Body of pancreas (tissue), 4 donors: Measurements from ENCODE around the gene ARHGEF25. TPM values are rescaled to one million over a fixed set of nuclear protein-coding genes. Genes with fewer than 3 reads are reported as not detected.
"Not testable (repeated sequence)": the region's sequence is repeated elsewhere in the genome, so short reads cannot be mapped to it uniquely, and the experiment has no call there.

Source experiments
- ATAC-seq: fragments of 150-250 bp; one replicate; pipeline ENCODE4 v1.9.1; 2016
- DNase-seq, 4 donors: peaks; one replicate each; pipeline ENCODE4 v3.0.0-alpha.2; 2019
- H3K27ac ChIP-seq, 4 donors: fragments of 200-600 bp; sonication (generic); 1 replicate in 3 of 4; 2 replicates in 1 of 4; pipeline versions ENCODE4 v1.5.1 to v1.6.1; 2016 to 2019; ENCODE audit warnings: mild to moderate bottlenecking in 1 of 4, mixed read lengths in 1 of 4, moderate library complexity in 1 of 4
- H3K27me3 ChIP-seq, 2 donors: fragments of 200-600 bp; sonication (generic); one replicate each; pipeline ENCODE4 v1.6.0; 2016; ENCODE audit warnings: mild to moderate bottlenecking in 1 of 2
- H3K36me3 ChIP-seq, 2 donors: fragments of 200-600 bp; sonication (generic); replicated peaks in 1 of 2; 2 replicates each; pipeline ENCODE4 v1.5.1; 2016; ENCODE audit warnings: low read depth in 2 of 2; ENCODE audit not compliant: insufficient read depth in 1 of 2
- H3K4me1 ChIP-seq: fragments of 200-600 bp; sonication (generic); one replicate; pipeline ENCODE4 v1.6.0; 2016
- H3K4me3 ChIP-seq, 2 donors: fragments of 200-600 bp; sonication (generic); 1 replicate in 1 of 2; 2 replicates in 1 of 2; pipeline ENCODE4 v1.5.1; 2016 to 2019
- H3K9me3 ChIP-seq, 3 donors: fragments of 200-600 bp; sonication (generic); 1 replicate in 2 of 3; 2 replicates in 1 of 3; pipeline ENCODE4 v1.5.1; 2016
- POLR2A ChIP-seq, 3 donors: fragments of 450-650 bp; IDR thresholded peaks; one replicate each; pipeline ENCODE4 v1.6.1; 2016; ENCODE audit warnings: antibody characterized with exemption in 3 of 3, mild to moderate bottlenecking in 2 of 3
- WGBS, 2 donors: methylation state at CpG; one replicate each; pipeline ENCODE4 v1.1.5; 2017; 5-methylcytosine and 5-hydroxymethylcytosine counted together
- intact Hi-C: fragments of 100-400 bp; cut with DNase I; formaldehyde crosslinking; loops from one replicate; pipeline ENCODE4 v1.15.1; 2023
- total RNA-seq, 2 donors: library from RNA; depleted of rRNA; stranded (reverse); fragments of >200 nt; gene quantifications; one replicate each; pipeline ENCODE4 v1.1.0, GENCODE V29; 2016
- TF ChIP-seq, protein P1 (sequence below), 7 experiments: fragments of 450-650 bp in 4 of 7; fragments of 200-600 bp in 3 of 7; sonication (generic) in 3 of 7; IDR thresholded peaks; one replicate each; pipeline ENCODE4 v1.5.1; 2016 to 2019; ENCODE audit warnings: antibody characterized with exemption in 7 of 7

The ARHGEF25 gene
- total RNA-seq, 2 donors from 2014 or later = 10.1 to 10.9 TPM

DNA sequence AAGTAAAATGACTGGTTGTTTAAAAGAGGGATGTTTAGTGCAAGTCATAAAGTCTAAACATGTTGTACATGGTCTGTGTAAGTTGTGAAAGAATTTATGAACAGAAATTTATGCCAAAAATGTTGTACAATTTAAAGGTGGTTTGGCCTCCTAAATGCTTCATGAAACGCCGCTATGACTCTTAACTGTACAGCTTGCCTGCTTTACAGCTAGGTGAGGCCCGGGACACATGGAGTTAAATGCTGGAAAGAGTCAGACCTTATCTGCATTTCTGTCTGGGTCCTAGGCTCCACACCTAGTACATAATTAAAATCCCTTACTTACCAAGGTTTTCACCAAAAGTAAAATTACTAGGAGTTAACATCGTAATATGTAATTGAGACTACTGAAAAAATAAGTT is 50.1 kb downstream of the ARHGEF25 start:
- TF ChIP-seq, protein P1, sequence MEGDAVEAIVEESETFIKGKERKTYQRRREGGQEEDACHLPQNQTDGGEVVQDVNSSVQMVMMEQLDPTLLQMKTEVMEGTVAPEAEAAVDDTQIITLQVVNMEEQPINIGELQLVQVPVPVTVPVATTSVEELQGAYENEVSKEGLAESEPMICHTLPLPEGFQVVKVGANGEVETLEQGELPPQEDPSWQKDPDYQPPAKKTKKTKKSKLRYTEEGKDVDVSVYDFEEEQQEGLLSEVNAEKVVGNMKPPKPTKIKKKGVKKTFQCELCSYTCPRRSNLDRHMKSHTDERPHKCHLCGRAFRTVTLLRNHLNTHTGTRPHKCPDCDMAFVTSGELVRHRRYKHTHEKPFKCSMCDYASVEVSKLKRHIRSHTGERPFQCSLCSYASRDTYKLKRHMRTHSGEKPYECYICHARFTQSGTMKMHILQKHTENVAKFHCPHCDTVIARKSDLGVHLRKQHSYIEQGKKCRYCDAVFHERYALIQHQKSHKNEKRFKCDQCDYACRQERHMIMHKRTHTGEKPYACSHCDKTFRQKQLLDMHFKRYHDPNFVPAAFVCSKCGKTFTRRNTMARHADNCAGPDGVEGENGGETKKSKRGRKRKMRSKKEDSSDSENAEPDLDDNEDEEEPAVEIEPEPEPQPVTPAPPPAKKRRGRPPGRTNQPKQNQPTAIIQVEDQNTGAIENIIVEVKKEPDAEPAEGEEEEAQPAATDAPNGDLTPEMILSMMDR (IDR thresholded peaks at IDR 0.05) = no peak
- TF ChIP-seq POLR2A (IDR thresholded peaks at IDR 0.05) = no peak
- H3K9me3 ChIP-seq = no peaks in the 10 kb centered on the region
- WGBS, 2 donors = 87 to 94% methylated on average over 4 of the region's 4 CpGs
- no peak overlapping the region for H3K27ac ChIP-seq
- no peaks in the 10 kb centered on the region for H3K36me3 ChIP-seq
- peaks cover 11% of the 10 kb centered on the region for H3K4me1 ChIP-seq
- no peaks in the 10 kb centered on the region for H3K27me3 ChIP-seq
- H3K4me3 ChIP-seq = no peak overlapping the region
- intact Hi-C loops = no loop called here
- ATAC-seq (no peak), DNase-seq (no peak)

DNA sequence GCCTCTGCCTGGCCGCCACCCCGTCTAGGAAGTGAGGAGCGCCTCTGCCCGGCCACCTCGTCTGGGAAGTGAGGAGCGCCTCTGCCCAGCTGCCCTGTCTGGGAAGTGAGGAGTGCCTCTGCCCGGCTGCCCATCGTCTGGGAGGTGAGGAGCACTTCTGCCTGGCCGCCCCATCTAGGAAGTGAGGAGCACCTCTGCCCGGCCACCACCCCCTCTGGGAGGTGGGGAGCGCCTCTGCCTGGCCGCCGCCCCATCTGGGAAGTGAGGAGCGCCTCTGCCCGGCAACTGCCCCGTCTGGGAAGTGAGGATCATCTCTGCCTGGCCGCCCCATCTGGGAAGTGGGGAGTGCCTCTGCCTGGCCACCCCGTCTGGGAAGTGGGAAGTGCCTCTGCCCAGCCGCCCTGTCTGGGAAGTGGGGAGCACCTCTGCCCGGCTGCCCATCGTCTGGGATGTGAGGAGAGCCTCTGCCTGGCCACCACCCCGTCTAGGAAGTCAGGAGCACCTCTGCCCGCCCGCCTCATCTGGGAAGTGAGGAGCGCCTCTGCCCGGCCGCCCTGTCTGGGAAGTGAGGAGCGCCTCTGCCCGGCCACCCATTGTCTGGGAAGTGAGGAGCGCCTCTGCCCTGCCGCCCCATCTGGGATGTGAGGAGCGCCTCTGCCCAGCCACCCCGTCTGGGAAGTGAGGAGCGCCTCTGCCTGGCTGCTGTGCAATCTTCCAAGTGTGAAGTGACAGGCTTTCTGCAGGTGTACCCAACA is 54.0 kb downstream of the ARHGEF25 start:
- DNase-seq, H3K27ac ChIP-seq, H3K27me3 ChIP-seq, H3K4me1 ChIP-seq, intact Hi-C loops, H3K4me3 ChIP-seq, H3K36me3 ChIP-seq, H3K9me3 ChIP-seq, ATAC-seq: not testable (repeated sequence)
- WGBS, 2 donors = 77 to 95% methylated on average over 8 to 34 of the region's 34 CpGs

Other genes starting within 250 kb of the ARHGEF25 start
- 10 to 100 TPM; 16.1 to 41.9 TPM for gene R3HDM2, start 180.4 kb upstream of the ARHGEF25 start, total RNA-seq
- not detected for gene INHBC, start 176.7 kb upstream of the ARHGEF25 start, total RNA-seq
- gene INHBE, start 156.1 kb upstream of the ARHGEF25 start, total RNA-seq = not detected
- 1 to 10 TPM in 1 of 2 donors, not detected in 1; 1.0 TPM for gene GLI1, start 151.7 kb upstream of the ARHGEF25 start, total RNA-seq
- gene ARHGAP9, start 131.6 kb upstream of the ARHGEF25 start, total RNA-seq = 10 to 100 TPM in 1 of 2 donors, not detected in 1; 18.9 TPM
- 100 to 1,000 TPM in 1 of 2 donors, 10 to 100 TPM in 1; 61.7 to 103 TPM for gene MARS1, start 123.4 kb upstream of the ARHGEF25 start, total RNA-seq
- 10 to 100 TPM in 1 of 2 donors, 1 to 10 TPM in 1; 7.3 to 12.7 TPM for gene DDIT3, start 90.9 kb upstream of the ARHGEF25 start, total RNA-seq
- 10 to 100 TPM; 22.7 to 30.6 TPM for gene MBD6, start 88.6 kb upstream of the ARHGEF25 start, total RNA-seq
- gene DCTN2, start 64.2 kb upstream of the ARHGEF25 start, total RNA-seq = 10 to 100 TPM; 80.1 to 89.2 TPM
- 1 to 10 TPM in 1 of 2 donors, under 1 TPM in 1; 0.33 to 1.3 TPM for gene KIF5A, start 61.4 kb upstream of the ARHGEF25 start, total RNA-seq
- gene PIP4K2C, start 20.2 kb upstream of the ARHGEF25 start, total RNA-seq = 10 to 100 TPM; 12.2 to 48.0 TPM
- gene DTX3, start 6.6 kb upstream of the ARHGEF25 start, total RNA-seq = 10 to 100 TPM in 1 of 2 donors, 1 to 10 TPM in 1; 4.6 to 12.2 TPM
- gene B4GALNT1, start 21.8 kb downstream of the ARHGEF25 start, total RNA-seq = under 1 TPM in 1 of 2 donors, not detected in 1; 0.78 TPM
- gene OS9, start 82.7 kb downstream of the ARHGEF25 start, total RNA-seq = 100 to 1,000 TPM; 167 to 213 TPM
- 1 to 10 TPM in 1 of 2 donors, under 1 TPM in 1; 0.33 to 1.0 TPM for gene AGAP2, start 127.3 kb downstream of the ARHGEF25 start, total RNA-seq
- 10 to 100 TPM; 33.7 to 36.9 TPM for gene TSPAN31, start 133.6 kb downstream of the ARHGEF25 start, total RNA-seq
- gene CDK4, start 140.9 kb downstream of the ARHGEF25 start, total RNA-seq = 10 to 100 TPM; 27.0 to 81.2 TPM
- gene MARCHF9, start 143.7 kb downstream of the ARHGEF25 start, total RNA-seq = 1 to 10 TPM; 5.2 to 9.9 TPM
- gene CYP27B1, start 155.6 kb downstream of the ARHGEF25 start, total RNA-seq = 1 to 10 TPM; 2.6 to 3.6 TPM
- 10 to 100 TPM; 16.1 to 23.1 TPM for gene METTL1, start 160.7 kb downstream of the ARHGEF25 start, total RNA-seq
- gene EEF1AKMT3, start 161.2 kb downstream of the ARHGEF25 start, total RNA-seq = 10 to 100 TPM; 11.2 to 15.0 TPM
- gene TSFM, start 171.4 kb downstream of the ARHGEF25 start, total RNA-seq = 10 to 100 TPM in 1 of 2 donors, 1 to 10 TPM in 1; 9.2 to 18.4 TPM
- gene AVIL, start 207.3 kb downstream of the ARHGEF25 start, total RNA-seq = 10 to 100 TPM in 1 of 2 donors, 1 to 10 TPM in 1; 2.0 to 14.8 TPM
- 100 to 1,000 TPM in 1 of 2 donors, 10 to 100 TPM in 1; 82.1 to 125 TPM for gene CTDSP2, start 235.3 kb downstream of the ARHGEF25 start, total RNA-seq